Measurements from ENCODE around the gene GSDME.

Gene GSDME

GRCh38 chr7:24660546-24660945, 96.7 kb downstream of the GSDME start:
- Mint-ChIP-seq H3K36me3 (ENCODE audit: low read depth) (peaks cover 32% of the 10 kb centered on the region), H3K4me1 (no peaks in the 10 kb centered on the region), H3K9me3 (peaks cover 4% of the 10 kb centered on the region), H3K4me3 (no peak overlapping the region), H3K27ac (no peak overlapping the region), H3K27me3 (ENCODE audit: low read depth, poor library complexity) (no peaks in the 10 kb centered on the region)
- TF ChIP-seq, protein P1, sequence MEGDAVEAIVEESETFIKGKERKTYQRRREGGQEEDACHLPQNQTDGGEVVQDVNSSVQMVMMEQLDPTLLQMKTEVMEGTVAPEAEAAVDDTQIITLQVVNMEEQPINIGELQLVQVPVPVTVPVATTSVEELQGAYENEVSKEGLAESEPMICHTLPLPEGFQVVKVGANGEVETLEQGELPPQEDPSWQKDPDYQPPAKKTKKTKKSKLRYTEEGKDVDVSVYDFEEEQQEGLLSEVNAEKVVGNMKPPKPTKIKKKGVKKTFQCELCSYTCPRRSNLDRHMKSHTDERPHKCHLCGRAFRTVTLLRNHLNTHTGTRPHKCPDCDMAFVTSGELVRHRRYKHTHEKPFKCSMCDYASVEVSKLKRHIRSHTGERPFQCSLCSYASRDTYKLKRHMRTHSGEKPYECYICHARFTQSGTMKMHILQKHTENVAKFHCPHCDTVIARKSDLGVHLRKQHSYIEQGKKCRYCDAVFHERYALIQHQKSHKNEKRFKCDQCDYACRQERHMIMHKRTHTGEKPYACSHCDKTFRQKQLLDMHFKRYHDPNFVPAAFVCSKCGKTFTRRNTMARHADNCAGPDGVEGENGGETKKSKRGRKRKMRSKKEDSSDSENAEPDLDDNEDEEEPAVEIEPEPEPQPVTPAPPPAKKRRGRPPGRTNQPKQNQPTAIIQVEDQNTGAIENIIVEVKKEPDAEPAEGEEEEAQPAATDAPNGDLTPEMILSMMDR (IDR thresholded peaks at IDR 0.05): no peak
- no peak for DNase-seq

- Mint-ChIP-seq H3K9me3 (peaks cover 4% of the 10 kb centered on the region), H3K4me1 (no peaks in the 10 kb centered on the region), H3K4me3 (no peak overlapping the region), H3K36me3 (ENCODE audit: low read depth) (peaks cover 32% of the 10 kb centered on the region), H3K27ac (peak overlapping the region; percentile 54), H3K27me3 (ENCODE audit: low read depth, poor library complexity) (no peaks in the 10 kb centered on the region)
- TF ChIP-seq, protein P1 (IDR thresholded peaks at IDR 0.05): no peak
- no peak for DNase-seq
Observed at GRCh38 chr7:24659505-24659904, 97.8 kb downstream of the GSDME start.

GRCh38 chr7:24657980-24658379, 99.3 kb downstream of the GSDME start:
- no peak for DNase-seq
- H3K4me3 Mint-ChIP-seq: no peak overlapping the region
- H3K36me3 Mint-ChIP-seq (ENCODE audit: low read depth): peaks cover 32% of the 10 kb centered on the region
- TF ChIP-seq, protein P1 (IDR thresholded peaks at IDR 0.05): no peak
- H3K4me1 Mint-ChIP-seq: no peaks in the 10 kb centered on the region
- H3K9me3 Mint-ChIP-seq: peaks cover 4% of the 10 kb centered on the region
- H3K27ac Mint-ChIP-seq: no peak overlapping the region
- H3K27me3 Mint-ChIP-seq (ENCODE audit: low read depth, poor library complexity): no peaks in the 10 kb centered on the region

- Mint-ChIP-seq H3K36me3 (ENCODE audit: low read depth) (peaks cover 32% of the 10 kb centered on the region), H3K4me1 (no peaks in the 10 kb centered on the region), H3K27me3 (ENCODE audit: low read depth, poor library complexity) (no peaks in the 10 kb centered on the region), H3K27ac (no peak overlapping the region), H3K9me3 (peaks cover 4% of the 10 kb centered on the region), H3K4me3 (no peak overlapping the region)
- TF ChIP-seq, protein P1 (IDR thresholded peaks at IDR 0.05): no peak
- no peak for DNase-seq
Observed at GRCh38 chr7:24656608-24657007, 100.7 kb downstream of the GSDME start.

DNA sequence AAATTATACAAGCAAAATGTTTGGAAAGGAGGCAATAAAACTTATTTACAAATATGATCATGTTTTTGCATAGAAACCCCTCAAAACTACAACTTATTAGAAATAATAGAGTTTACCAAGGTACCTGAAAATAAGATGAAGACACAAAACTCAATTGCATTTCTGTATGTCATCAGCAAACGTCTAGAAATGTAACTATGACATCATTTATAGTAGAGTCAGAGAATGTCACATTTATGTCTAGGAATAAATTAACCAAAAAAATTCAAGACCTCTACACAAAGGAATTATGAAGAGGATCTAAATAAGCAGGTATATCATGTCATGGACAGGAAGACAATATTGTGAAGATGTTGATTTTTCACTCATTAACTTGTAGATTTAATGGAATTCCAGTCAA, 103.0 kb downstream of the GSDME start:
- Mint-ChIP-seq H3K27ac (no peak overlapping the region), H3K9me3 (peaks cover 4% of the 10 kb centered on the region), H3K36me3 (ENCODE audit: low read depth) (peaks cover 19% of the 10 kb centered on the region), H3K27me3 (ENCODE audit: low read depth, poor library complexity) (no peaks in the 10 kb centered on the region), H3K4me1 (no peaks in the 10 kb centered on the region), H3K4me3 (no peak overlapping the region)
- no peak for DNase-seq
- TF ChIP-seq, protein P1 (IDR thresholded peaks at IDR 0.05): no peak

DNA sequence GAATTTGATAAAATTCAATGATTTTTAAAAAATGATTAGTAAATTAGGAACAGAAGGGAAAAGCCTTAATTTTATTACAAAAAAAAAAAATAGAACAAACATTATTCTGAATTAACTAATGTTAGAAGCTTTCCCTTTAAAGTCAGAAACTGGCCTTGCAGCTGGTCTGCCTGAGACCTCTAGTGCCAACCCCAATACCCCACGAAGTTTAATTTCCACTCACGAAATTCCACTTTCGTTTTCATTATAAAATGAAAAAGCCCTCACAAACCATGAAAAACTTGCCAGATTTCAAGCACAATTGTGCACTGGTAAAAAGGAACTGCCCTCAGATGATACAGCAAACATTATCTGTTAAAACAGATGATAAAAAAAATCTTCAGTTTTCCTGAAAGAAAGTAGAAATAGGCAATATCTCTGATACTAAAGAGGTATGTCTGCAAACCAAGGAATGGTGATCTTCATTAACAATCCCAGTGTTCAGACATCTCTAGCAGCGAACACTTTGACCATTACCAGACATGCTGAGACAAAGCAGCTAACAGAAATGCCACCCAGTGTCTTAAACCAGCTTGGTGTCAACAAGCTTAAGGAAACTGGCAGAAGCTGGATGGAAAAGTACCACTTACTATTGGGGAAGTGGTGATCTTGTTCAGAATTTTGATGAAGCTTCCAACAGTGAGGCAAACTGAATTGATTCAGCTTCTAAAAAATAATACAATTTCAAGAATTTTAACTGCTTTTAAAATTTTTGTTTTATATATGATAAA, 103.8 kb downstream of the GSDME start:
- Mint-ChIP-seq H3K4me1 (no peaks in the 10 kb centered on the region), H3K9me3 (no peaks in the 10 kb centered on the region), H3K27me3 (ENCODE audit: low read depth, poor library complexity) (no peaks in the 10 kb centered on the region), H3K4me3 (no peak overlapping the region), H3K27ac (no peak overlapping the region), H3K36me3 (ENCODE audit: low read depth) (peaks cover 11% of the 10 kb centered on the region)
- no peak for DNase-seq
- TF ChIP-seq, protein P1 (IDR thresholded peaks at IDR 0.05): no peak
